ENCODE measurements around the gene CFAP298. TPM values are rescaled to one million over a fixed set of nuclear protein-coding genes. Genes with fewer than 3 reads are reported as not detected.
A peak's percentile ranks its signal among the peaks of the same experiment; 100 is the strongest.
"Not testable (repeated sequence)": the region's sequence is repeated elsewhere in the genome, so short reads cannot be mapped to it uniquely, and the experiment has no call there.

CFAP298 gene
- total and polyA plus RNA-seq, 2 of the 13 experiments (the other 11 are each of a cell fraction or from before 2014, with no cell fraction given), result 21.2 to 62.2 TPM

- Histone ChIP-seq H3K9me3 (ENCODE audit: low read length) (peaks cover 16% of the 10 kb centered on the region), H3K4me1 (ENCODE audit: insufficient read depth, low read length) (peaks cover 14% of the 10 kb centered on the region), H3K36me3 (replicated peaks in 1 of 2; ENCODE audit: control insufficient read depth in 1 of 2, insufficient read depth in 2 of 2, low read length in 2 of 2) (peaks cover 0 to 17% of the 10 kb centered on the region in 2 experiments; a peak in 3 of 5 replicates)
- H3K27ac ChIP-seq (ENCODE audit: extremely low read length, insufficient read depth, low read length); H3K4me2 ChIP-seq (ENCODE audit: low read depth, low read length); POLR2A ChIA-PET; H3K4me3 ChIP-seq (replicated peaks in 1 of 3; ENCODE audit: insufficient read depth in 1 of 3, low read depth in 2 of 3, low read length in 3 of 3); H3K27me3 ChIP-seq (ENCODE audit: control insufficient read depth in 1 of 2, insufficient read depth in 2 of 2, low read length in 2 of 2); ATAC-seq; CTCF ChIA-PET (ENCODE audit: low intra/inter-chr PET ratio, low total read pairs); BruUV-seq (replicated peaks); H2AFZ ChIP-seq (ENCODE audit: low read length); H3K79me2 ChIP-seq (ENCODE audit: insufficient read depth, low read length); H4K20me1 ChIP-seq (ENCODE audit: insufficient read depth, low read length); intact Hi-C loops (cut with micrococcal nuclease; ENCODE audit: unreplicated experiment); H3K9ac ChIP-seq (ENCODE audit: insufficient read depth, low read depth, low read length); DNase-seq (ENCODE audit: low spot score); FAIRE-seq: not testable (repeated sequence)
- in situ Hi-C loops (cut with HindIII; ENCODE audit: extremely low pct_ligation_motif_present, low pct_unique_long_range_greater_than_20kb), result loop anchor here (25.0 kb wide), 1 partner anchor 476 kb away; no protein-coding TSS in a partner anchor
- WGBS (ENCODE audit: low lambda C conversion rate), result 92% methylated on average over 13 of the region's 13 CpGs
These were observed 49.0 kb upstream of the CFAP298 start for GRCh38 chr21:32661026-32661782.

- H3K4me3 ChIP-seq (replicated peaks in 1 of 3; ENCODE audit: insufficient read depth in 1 of 3, low read depth in 2 of 3, low read length in 3 of 3), result 0 out of 6 replicates have a peak overlapping the region, but pooled peaks of 1 of the 3 experiments have one; percentile 3
- CTCF ChIA-PET (ENCODE audit: low intra/inter-chr PET ratio, low total read pairs), result no interaction called here
- H3K36me3 ChIP-seq (replicated peaks in 1 of 2; ENCODE audit: control insufficient read depth in 1 of 2, insufficient read depth in 2 of 2, low read length in 2 of 2), result no peaks in the 10 kb centered on the region; a peak in 1 of 5 replicates
- POLR2A ChIA-PET, result interaction anchor here (1.0 to 1.5 kb wide), 2 partner anchors 46 to 70 kb away, joined by 4 to 5 read pairs; partner anchors contain the start of gene CFAP298
- 31% methylated on average over 9 of the region's 9 CpGs for WGBS (ENCODE audit: low lambda C conversion rate)
- peak; percentile 97 for ATAC-seq
- no peaks in the 10 kb centered on the region for H3K27me3 ChIP-seq (ENCODE audit: control insufficient read depth in 1 of 2, insufficient read depth in 2 of 2, low read length in 2 of 2)
- intact Hi-C loops (cut with micrococcal nuclease; ENCODE audit: unreplicated experiment) (loop anchor here (10.0 kb wide), 1 partner anchor 466 kb away; no protein-coding TSS in a partner anchor), in situ Hi-C loops (cut with HindIII; ENCODE audit: extremely low pct_ligation_motif_present, low pct_unique_long_range_greater_than_20kb) (loop anchor here (25.0 kb wide), 1 partner anchor 479 kb away; no protein-coding TSS in a partner anchor)
- H3K4me2 ChIP-seq (ENCODE audit: low read depth, low read length), result peak overlapping the region; percentile 56
- H3K9ac ChIP-seq (ENCODE audit: insufficient read depth, low read depth, low read length), result no peak overlapping the region
- H3K9me3 ChIP-seq (ENCODE audit: low read length), result no peaks in the 10 kb centered on the region
- BruUV-seq (replicated peaks), result no TSS peak
- DNase-seq (ENCODE audit: low spot score), result peak; percentile 46
- peak; percentile 51 for FAIRE-seq
- H4K20me1 ChIP-seq (ENCODE audit: insufficient read depth, low read length), result no peaks in the 10 kb centered on the region
- peak overlapping the region; percentile 32 for H3K27ac ChIP-seq (ENCODE audit: extremely low read length, insufficient read depth, low read length)
- H3K4me1 ChIP-seq (ENCODE audit: insufficient read depth, low read length), result peaks cover 14% of the 10 kb centered on the region
- H2AFZ ChIP-seq (ENCODE audit: low read length), result no peak overlapping the region
- no peaks in the 10 kb centered on the region for H3K79me2 ChIP-seq (ENCODE audit: insufficient read depth, low read length)
- TF ChIP-seq ZNF597 (CRISPR knock-in tag; IDR thresholded peaks at IDR 0.05), result no peak
- TF ChIP-seq HMG20A (CRISPR knock-in tag; IDR thresholded peaks at IDR 0.05; ENCODE audit: borderline replicate concordance), result no peak
- no peak for TF ChIP-seq IRF9 (CRISPR knock-in tag; IDR thresholded peaks at IDR 0.05; ENCODE audit: borderline replicate concordance)
- 0 out of 2 replicates have a peak, but pooled peaks have one; percentile 23 for TF ChIP-seq PHF21A (CRISPR knock-in tag; IDR thresholded peaks at IDR 0.05)
- TF ChIP-seq ZBTB33 (CRISPR knock-in tag; IDR thresholded peaks at IDR 0.05), result peak; percentile 100
- TF ChIP-seq MED1 (CRISPR knock-in tag; IDR thresholded peaks at IDR 0.05), result 0 out of 2 replicates have a peak, but pooled peaks have one; percentile 32
- TF ChIP-seq KDM5B (CRISPR knock-in tag; IDR thresholded peaks at IDR 0.05; ENCODE audit: borderline replicate concordance), result no peak
- no peak for TF ChIP-seq IKZF1 (IDR thresholded peaks at IDR 0.05)
- peak; percentile 27 for TF ChIP-seq XRCC5 (optimal IDR thresholded peaks at IDR 0.05; ENCODE audit: low read length)
- TF ChIP-seq NR2F1 (CRISPR knock-in tag; IDR thresholded peaks at IDR 0.05), result peak in 1 of 2 experiments; percentile 33; a peak in 1 of 4 replicates
- TF ChIP-seq ZNF776 (CRISPR knock-in tag; IDR thresholded peaks at IDR 0.05), result no peak
- TF ChIP-seq PCBP2 (optimal IDR thresholded peaks at IDR 0.05; ENCODE audit: low read depth, low read length, poor library complexity, severe bottlenecking), result no peak
These were observed 46.3 kb upstream of the CFAP298 start for GRCh38 chr21:32658524-32658923.

All from HepG2 (cell line).